ENCODE results near the gene DVL2.
A peak's percentile ranks its signal among the peaks of the same experiment; 100 is the strongest.

The DVL2 gene

GRCh38 chr17:7177954-7178477, 56.3 kb downstream of the DVL2 start:
- H3K4me3 ChIP-seq (ENCODE audit: low read depth in 1 of 2, low read length in 1 of 2) = no peak overlapping the region
- H3K9me3 ChIP-seq = no peaks in the 10 kb centered on the region
- H3K4me1 ChIP-seq (ENCODE audit: control insufficient read depth in 1 of 2, insufficient read depth in 1 of 2, low read depth in 1 of 2, low read length in 1 of 2) = peaks cover 6 to 13% of the 10 kb centered on the region in 2 experiments
- no peak for TF ChIP-seq CTCF (IDR thresholded peaks at IDR 0.05)
- H3K36me3 ChIP-seq = no peaks in the 10 kb centered on the region
- peaks cover 69% of the 10 kb centered on the region for H3K27me3 ChIP-seq
- no peak overlapping the region for H3K27ac ChIP-seq

GRCh38 chr17:7177191-7177953, 56.9 kb downstream of the DVL2 start:
- H3K27me3 ChIP-seq = peaks cover 75% of the 10 kb centered on the region
- peaks cover 6 to 13% of the 10 kb centered on the region in 2 experiments for H3K4me1 ChIP-seq (ENCODE audit: control insufficient read depth in 1 of 2, insufficient read depth in 1 of 2, low read depth in 1 of 2, low read length in 1 of 2)
- no peaks in the 10 kb centered on the region for H3K36me3 ChIP-seq
- no peaks in the 10 kb centered on the region for H3K9me3 ChIP-seq
- peak; percentile 66 for TF ChIP-seq CTCF (IDR thresholded peaks at IDR 0.05)
- no peak overlapping the region for H3K4me3 ChIP-seq (ENCODE audit: low read depth in 1 of 2, low read length in 1 of 2)
- H3K27ac ChIP-seq = no peak overlapping the region

GRCh38 chr17:7176841-7177190, 57.5 kb downstream of the DVL2 start:
- Histone ChIP-seq H3K27me3 (peaks cover 81% of the 10 kb centered on the region), H3K9me3 (no peaks in the 10 kb centered on the region), H3K36me3 (no peaks in the 10 kb centered on the region), H3K4me3 (ENCODE audit: low read depth in 1 of 2, low read length in 1 of 2) (no peak overlapping the region), H3K27ac (no peak overlapping the region), H3K4me1 (ENCODE audit: control insufficient read depth in 1 of 2, insufficient read depth in 1 of 2, low read depth in 1 of 2, low read length in 1 of 2) (peaks cover 6 to 13% of the 10 kb centered on the region in 2 experiments)
- no peak for TF ChIP-seq CTCF (IDR thresholded peaks at IDR 0.05)

GRCh38 chr17:7176107-7176840, 58.0 kb downstream of the DVL2 start:
- H3K36me3 ChIP-seq = no peaks in the 10 kb centered on the region
- no peak overlapping the region for H3K27ac ChIP-seq
- peaks cover 83% of the 10 kb centered on the region for H3K27me3 ChIP-seq
- peaks cover 6 to 13% of the 10 kb centered on the region in 2 experiments for H3K4me1 ChIP-seq (ENCODE audit: control insufficient read depth in 1 of 2, insufficient read depth in 1 of 2, low read depth in 1 of 2, low read length in 1 of 2)
- TF ChIP-seq CTCF (IDR thresholded peaks at IDR 0.05) = no peak
- no peak overlapping the region for H3K4me3 ChIP-seq (ENCODE audit: low read depth in 1 of 2, low read length in 1 of 2)
- no peaks in the 10 kb centered on the region for H3K9me3 ChIP-seq

Data from neutrophil (primary cell).